Dendritic cell treated with granulocyte-macrophage colony-stimulating factor and Interleukin-4, amounts not matched to agents 40 ng/mL and 50 ng/mL, for 4 days (primary cell): ENCODE measurements around the gene ZBED1.
"Not testable (repeated sequence)": the region's sequence is repeated elsewhere in the genome, so short reads cannot be mapped to it uniquely, and the experiment has no call there.

ENCODE experiments used
- H3K27ac Mint-ChIP-seq: one replicate; pipeline ENCODE4 v1.8.0; 2022; ENCODE audit warnings: mild to moderate bottlenecking, mixed read lengths
- H3K27me3 Mint-ChIP-seq: one replicate; pipeline ENCODE4 v1.8.0; 2022; ENCODE audit warnings: mild to moderate bottlenecking, mixed read lengths
- H3K36me3 Mint-ChIP-seq: one replicate; pipeline ENCODE4 v1.8.0; 2022; ENCODE audit warnings: low read depth, mixed read lengths
- H3K4me1 Mint-ChIP-seq: one replicate; pipeline ENCODE4 v1.8.0; 2022; ENCODE audit warnings: low read depth, mixed read lengths
- H3K4me3 Mint-ChIP-seq: one replicate; pipeline ENCODE4 v1.8.0; 2022; ENCODE audit warnings: mild to moderate bottlenecking, moderate library complexity, mixed read lengths
- H3K9me3 Mint-ChIP-seq: one replicate; pipeline ENCODE4 v1.8.0; 2022; ENCODE audit warnings: mixed read lengths
- intact Hi-C: fragments of 100-400 bp; cut with micrococcal nuclease; formaldehyde crosslinking; loops from one replicate; pipeline ENCODE4 v1.15.0; 2022

ZBED1 gene

DNA sequence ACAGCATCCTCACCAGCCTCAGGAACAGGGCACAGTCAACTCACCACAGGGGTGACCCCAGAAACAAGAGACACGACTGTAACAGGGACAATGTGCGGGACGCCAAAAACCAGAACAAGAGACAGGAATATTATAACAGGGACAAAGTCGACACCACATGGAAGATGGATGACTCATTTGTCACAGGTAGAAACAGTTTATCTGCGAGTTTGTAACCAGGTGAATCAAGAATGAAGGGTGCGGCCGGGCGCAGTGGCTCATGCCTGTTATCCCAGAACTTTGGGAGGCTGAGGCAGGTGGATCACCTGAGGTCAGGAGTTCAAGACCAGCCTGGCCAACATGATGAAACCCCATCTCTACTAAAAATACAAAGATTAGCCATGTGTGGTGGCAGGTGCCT lies 44.7 kb downstream of the ZBED1 start:
- intact Hi-C loops, H3K4me3 Mint-ChIP-seq: not testable (repeated sequence)

DNA sequence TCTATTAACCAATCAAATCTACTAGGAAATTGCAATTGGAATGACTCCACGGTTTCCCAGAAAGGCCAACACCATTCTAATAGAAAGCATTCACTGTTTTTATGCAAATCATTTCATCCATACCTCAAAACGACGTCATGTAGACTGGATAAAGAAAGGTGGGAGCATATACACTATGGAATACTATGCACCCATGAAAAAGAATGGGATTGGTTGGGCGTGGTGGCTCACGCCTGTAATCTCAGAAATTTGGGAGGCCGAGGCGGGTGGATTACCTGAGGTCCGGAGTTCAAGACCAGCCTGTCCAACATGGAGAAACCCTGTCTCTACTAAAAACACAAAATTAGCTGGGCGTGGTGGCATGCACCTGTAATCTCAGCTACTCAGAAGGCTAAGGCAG lies 46.2 kb downstream of the ZBED1 start:
- H3K4me3 Mint-ChIP-seq, H3K9me3 Mint-ChIP-seq, H3K4me1 Mint-ChIP-seq, H3K27me3 Mint-ChIP-seq, H3K27ac Mint-ChIP-seq, intact Hi-C loops: not testable (repeated sequence)
- H3K36me3 Mint-ChIP-seq = peaks cover 41% of the 10 kb centered on the region

More for the DNA sequence above, 44.7 kb downstream of the ZBED1 start:
- not testable (repeated sequence) for H3K4me1 Mint-ChIP-seq, H3K27me3 Mint-ChIP-seq, H3K9me3 Mint-ChIP-seq, H3K27ac Mint-ChIP-seq
- peaks cover 37% of the 10 kb centered on the region for H3K36me3 Mint-ChIP-seq

DNA sequence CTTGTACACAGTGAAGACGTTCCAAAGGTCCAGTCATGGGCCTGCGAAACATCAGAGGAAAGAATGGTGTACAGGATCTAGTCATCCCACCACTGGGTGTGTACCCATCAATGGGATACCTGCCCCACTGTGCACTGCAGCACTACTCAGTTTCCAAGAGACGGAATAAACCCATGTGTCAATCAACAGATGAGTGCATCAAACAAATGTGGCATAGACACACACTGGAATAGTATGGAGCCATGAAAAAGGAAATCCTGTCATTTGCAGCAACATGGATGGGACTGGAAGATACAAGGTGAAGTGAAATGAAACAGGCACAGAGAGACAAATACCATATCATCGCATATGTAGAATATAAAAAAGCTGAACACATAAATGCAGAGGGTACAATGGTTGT lies 48.0 kb downstream of the ZBED1 start:
- Mint-ChIP-seq H3K27me3 (no peaks in the 10 kb centered on the region), H3K9me3 (no peaks in the 10 kb centered on the region), H3K4me3 (no peak overlapping the region), H3K4me1 (peaks cover 8% of the 10 kb centered on the region), H3K27ac (no peak overlapping the region), H3K36me3 (peaks cover 42% of the 10 kb centered on the region)
- intact Hi-C loops = no loop called here

DNA sequence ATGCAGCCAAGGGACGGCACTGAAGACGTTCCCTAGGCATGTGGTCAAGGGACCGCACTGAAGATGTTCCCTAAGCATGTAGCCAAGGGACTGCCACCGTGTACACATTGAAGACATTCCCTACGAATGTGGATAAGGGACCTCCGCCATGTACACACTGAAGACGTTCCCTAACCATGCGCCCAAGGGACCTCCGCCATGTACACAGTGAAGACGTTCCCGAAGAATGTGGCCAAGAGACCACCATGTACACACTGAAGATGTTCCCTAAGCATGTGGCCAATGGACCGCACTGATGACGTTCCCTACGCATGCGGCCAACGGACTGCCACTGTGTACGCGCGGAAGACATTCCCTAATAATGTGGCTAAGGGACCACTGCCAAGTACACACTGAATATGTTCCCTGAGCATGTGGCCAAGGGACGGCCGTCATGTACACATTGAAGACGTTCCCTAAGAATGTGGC lies 48.4 kb downstream of the ZBED1 start:
- Mint-ChIP-seq H3K4me1 (peaks cover 8% of the 10 kb centered on the region), H3K27me3 (no peaks in the 10 kb centered on the region), H3K36me3 (peaks cover 46% of the 10 kb centered on the region), H3K4me3 (no peak overlapping the region), H3K27ac (no peak overlapping the region), H3K9me3 (no peaks in the 10 kb centered on the region)
- intact Hi-C loops = no loop called here

DNA sequence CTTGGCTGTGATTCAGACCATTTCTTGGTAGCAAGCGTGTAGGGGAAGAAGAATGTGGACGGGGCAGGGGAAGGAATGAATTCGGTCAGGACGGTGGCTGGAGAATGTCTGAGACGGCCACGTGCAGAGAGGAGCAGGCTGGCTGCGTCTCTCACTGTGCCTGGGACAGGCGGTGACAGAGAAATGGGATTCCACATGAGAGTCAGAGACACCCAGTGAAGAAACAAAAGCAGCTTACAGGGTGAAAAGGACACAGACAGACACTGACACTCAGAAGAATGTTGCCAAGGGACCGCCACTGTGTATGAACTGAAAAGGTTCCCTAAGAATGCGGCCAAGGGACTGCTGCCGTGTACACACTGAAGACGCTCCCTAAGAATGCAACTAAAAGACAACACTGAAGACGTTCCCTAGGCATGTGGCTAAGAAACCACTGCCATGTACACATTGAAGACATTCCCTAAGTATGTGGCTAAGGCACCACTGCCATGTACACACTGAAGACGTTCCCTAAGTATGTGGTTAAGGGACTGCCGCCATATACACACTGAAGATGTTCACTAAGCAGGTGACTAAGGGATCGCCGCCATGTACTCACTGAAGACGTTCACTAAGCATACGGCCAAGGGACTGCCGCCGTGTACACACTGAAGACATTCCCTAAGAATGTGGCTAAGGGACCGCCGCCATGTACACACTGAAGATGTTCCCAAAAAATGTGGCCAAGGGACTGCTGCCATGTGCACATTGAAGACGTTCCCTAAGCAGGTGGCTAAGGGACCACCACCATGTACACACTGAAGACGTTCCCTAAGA lies 49.1 kb downstream of the ZBED1 start:
- Mint-ChIP-seq H3K4me3 (no peak overlapping the region), H3K27me3 (no peaks in the 10 kb centered on the region), H3K27ac (no peak overlapping the region), H3K4me1 (peaks cover 8% of the 10 kb centered on the region), H3K36me3 (peaks cover 50% of the 10 kb centered on the region), H3K9me3 (peaks cover 2% of the 10 kb centered on the region)
- intact Hi-C loops = no loop called here

DNA sequence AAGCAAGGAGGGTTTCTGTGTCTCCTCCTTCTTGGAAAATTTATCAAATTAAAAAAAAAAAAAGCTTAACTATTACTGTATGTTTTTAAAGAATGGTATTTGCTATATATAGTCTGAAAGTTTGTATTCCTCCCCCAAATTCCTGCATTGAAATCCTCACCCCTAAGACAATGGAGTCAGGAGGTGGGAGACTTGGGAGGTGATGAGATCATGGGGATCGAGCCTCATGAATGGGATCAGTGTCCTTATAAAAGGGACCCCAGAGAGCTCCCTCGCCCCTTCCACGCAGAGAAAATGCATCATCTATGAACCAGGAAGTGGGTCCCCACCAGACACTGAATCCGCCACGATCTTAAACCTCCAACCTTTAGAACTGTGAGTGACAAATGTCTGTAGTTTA lies 50.1 kb downstream of the ZBED1 start:
- Mint-ChIP-seq H3K27me3 (no peaks in the 10 kb centered on the region), H3K4me1 (peaks cover 8% of the 10 kb centered on the region), H3K4me3 (no peak overlapping the region), H3K36me3 (peaks cover 50% of the 10 kb centered on the region), H3K27ac (no peak overlapping the region), H3K9me3 (peaks cover 6% of the 10 kb centered on the region)
- intact Hi-C loops = no loop called here

DNA sequence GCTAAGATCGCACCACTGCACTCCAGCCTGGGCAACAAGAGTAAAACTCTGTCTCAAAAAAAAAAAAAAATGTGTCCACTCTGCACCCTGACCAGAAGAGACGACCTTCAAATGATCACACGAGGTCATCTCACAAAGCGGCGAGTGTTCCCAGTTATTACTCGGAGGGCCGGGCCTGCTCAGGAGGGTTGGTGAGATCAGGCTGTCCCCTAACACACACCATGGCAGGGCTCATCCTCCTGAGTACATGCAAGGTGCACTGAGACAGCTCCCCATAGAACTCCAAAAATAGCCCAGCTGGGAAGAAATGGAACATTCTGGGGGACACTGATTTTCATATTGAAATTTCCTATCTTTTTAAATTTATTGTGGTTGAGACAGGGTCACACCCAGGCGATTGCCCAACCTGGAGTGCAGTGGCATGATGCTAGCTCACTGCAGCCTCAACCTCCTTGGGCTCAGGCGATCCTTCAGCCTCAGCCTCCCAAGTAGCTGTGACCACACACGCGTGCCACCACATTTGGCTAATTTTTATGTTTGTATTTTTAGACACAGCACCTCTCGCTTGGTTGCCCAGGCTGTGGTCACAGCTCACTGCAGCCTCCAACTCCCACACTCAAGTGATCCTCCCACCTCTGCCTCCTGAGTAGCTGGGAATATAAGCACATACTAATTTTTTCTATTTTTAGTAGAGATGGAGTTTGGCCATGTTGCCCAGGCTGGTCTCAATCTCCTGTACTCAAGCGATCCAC lies 51.5 kb downstream of the ZBED1 start:
- Mint-ChIP-seq H3K4me3 (no peak overlapping the region), H3K9me3 (peaks cover 6% of the 10 kb centered on the region), H3K36me3 (peaks cover 40% of the 10 kb centered on the region), H3K27ac (peak overlapping the region; percentile 25), H3K27me3 (no peaks in the 10 kb centered on the region), H3K4me1 (peaks cover 8% of the 10 kb centered on the region)
- intact Hi-C loops = no loop called here

DNA sequence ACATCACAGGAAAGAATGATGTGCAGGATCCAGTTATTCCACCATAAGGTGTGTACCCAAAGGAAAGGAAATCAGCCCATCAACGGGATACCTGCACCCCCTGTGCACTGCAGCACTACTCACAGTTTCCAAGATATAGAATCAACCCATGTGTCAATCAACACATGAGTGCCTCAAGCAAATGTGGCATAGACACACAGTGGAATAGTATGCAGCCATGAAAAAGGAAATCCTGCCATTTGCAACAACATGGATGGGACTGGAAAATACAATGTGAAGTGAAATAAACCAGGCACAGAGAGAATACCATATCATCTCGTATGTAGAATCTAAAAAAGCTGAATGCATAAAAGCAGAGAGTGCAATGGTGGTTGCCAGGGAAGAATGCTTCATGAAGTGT lies 53.3 kb downstream of the ZBED1 start:
- Mint-ChIP-seq H3K27ac (no peak overlapping the region), H3K4me3 (no peak overlapping the region), H3K4me1 (peaks cover 8% of the 10 kb centered on the region), H3K36me3 (peaks cover 29% of the 10 kb centered on the region), H3K27me3 (no peaks in the 10 kb centered on the region), H3K9me3 (peaks cover 6% of the 10 kb centered on the region)
- intact Hi-C loops = no loop called here

DNA sequence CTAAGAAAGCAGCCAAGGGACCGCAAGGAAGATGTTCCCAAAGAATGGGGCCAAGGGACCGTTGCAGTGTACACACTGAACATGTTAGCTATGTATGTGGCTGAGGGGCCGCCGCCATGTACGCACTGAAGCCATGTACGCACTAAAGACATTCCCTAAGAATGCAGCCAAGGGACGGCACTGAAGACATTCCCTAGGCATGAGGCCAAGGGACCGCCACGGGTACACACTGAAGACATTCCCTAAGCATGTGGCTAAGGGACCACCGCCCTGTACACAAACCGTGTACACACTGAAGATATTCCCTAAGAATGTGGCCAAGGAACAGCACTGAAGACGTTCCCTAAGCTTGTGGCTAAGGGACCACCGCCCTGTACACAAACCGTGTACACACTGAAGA lies 54.0 kb downstream of the ZBED1 start:
- H3K27ac Mint-ChIP-seq = no peak overlapping the region
- no peak overlapping the region for H3K4me3 Mint-ChIP-seq
- peaks cover 6% of the 10 kb centered on the region for H3K9me3 Mint-ChIP-seq
- no peaks in the 10 kb centered on the region for H3K27me3 Mint-ChIP-seq
- H3K36me3 Mint-ChIP-seq = peaks cover 25% of the 10 kb centered on the region
- intact Hi-C loops = no loop called here
- peaks cover 8% of the 10 kb centered on the region for H3K4me1 Mint-ChIP-seq

DNA sequence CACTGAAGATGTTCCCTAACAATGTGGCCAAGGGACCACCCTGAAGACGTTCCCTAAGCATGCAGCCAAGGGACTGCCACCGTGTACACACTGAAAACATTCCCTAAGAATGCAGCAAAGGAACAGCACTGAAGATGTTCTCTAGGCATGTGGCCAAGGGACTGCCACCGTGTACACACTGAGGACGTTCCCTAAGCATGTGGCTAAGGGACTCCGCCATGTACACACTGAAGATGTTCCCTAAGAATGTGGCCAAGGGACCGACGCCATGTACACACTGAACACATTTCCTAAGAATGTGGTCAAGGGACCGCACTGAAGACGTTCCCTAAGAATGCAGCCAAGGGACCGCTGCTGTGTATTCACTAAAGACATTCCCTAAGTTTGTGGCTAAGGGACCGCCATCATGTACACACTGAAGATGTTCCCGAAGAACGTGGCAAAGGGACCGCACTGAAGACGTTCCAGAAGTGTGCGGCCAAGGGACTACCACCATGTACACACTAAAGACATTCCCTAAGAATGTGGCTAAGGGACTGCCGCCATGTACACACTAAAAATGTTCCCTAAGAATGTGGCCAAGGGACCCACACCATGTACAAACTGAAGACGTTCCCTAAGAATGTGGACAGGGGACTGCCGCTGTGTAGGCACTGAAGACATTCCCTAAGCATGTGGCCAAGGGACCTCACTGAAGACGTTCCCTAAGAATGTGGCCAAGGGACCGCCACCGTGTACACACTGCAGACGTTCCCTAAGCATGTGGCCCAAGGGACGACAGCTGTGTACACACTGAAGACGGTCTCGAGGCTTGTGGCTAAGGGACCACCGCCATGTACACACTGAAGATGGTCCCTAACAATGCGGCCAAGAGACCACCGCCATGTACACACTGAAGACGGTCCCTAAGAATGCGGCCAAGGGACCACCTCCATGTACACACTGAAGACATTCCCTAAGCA lies 54.8 kb downstream of the ZBED1 start:
- Mint-ChIP-seq H3K9me3 (peaks cover 6% of the 10 kb centered on the region), H3K36me3 (peaks cover 33% of the 10 kb centered on the region), H3K27ac (no peak overlapping the region), H3K27me3 (no peaks in the 10 kb centered on the region), H3K4me3 (no peak overlapping the region), H3K4me1 (peaks cover 8% of the 10 kb centered on the region)
- intact Hi-C loops = no loop called here

DNA sequence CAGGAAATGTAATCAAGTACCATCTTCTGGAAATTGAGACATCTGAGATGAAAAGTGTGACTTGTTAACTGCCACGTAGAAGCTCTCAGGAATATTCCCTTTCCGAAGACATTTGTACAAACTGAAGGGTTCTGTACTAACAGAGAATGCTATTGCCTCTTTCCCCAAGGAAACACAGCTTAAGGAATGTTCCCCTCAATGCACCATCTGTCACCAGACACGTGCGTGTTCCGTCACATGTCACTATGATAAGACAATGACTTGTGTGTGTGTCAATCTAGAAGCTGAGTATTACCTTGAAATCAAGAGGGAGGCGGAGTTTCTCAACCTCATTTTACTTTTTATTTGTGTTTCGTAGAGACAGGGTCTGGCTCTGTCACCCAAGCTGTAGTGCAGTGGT lies 58.1 kb downstream of the ZBED1 start:
- no peak overlapping the region for H3K27ac Mint-ChIP-seq
- intact Hi-C loops = no loop called here
- peaks cover 47% of the 10 kb centered on the region for H3K36me3 Mint-ChIP-seq
- no peaks in the 10 kb centered on the region for H3K4me1 Mint-ChIP-seq
- peaks cover 6% of the 10 kb centered on the region for H3K9me3 Mint-ChIP-seq
- no peaks in the 10 kb centered on the region for H3K27me3 Mint-ChIP-seq
- H3K4me3 Mint-ChIP-seq = no peak overlapping the region

DNA sequence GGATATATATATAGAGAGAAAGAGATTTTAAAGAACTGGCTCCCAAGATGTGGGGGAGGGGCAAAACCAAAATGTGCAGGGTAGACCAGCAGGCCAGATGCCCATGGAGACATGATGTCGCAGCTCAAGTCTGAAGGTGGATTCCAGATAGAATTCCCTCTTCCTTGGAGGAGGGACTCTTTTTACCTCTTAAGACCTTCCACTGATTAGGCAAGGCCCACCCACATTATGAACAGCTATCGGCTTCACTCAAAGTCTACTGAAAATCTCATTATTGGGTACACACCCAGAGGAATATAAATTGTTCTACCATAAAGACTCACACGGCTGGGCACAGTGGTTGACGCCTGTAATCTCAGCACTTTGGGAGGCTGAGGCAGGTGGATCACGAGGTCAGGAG lies 59.3 kb downstream of the ZBED1 start:
- Mint-ChIP-seq H3K4me1 (no peaks in the 10 kb centered on the region), H3K27me3 (no peaks in the 10 kb centered on the region), H3K36me3 (peaks cover 49% of the 10 kb centered on the region), H3K27ac (no peak overlapping the region), H3K4me3 (no peak overlapping the region), H3K9me3 (peaks cover 2% of the 10 kb centered on the region)
- intact Hi-C loops = no loop called here

DNA sequence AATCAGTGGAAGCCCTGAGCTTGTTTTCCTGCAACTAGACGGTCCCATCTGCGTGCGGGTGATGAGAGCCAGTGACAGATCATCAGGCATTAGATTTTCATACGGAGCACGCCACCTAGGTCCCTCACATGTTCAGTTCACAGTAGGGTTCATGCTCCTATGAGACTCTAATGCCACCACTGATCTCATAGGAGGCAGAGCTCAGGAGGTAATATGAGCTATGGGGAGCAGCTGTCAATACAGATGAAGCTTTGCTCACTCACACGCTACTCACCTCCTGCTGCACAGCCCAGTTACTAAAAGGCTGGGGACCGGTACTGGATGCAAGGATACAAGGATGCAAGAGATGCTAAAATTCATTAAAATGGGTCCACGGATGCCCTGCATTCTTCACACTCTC lies 61.2 kb downstream of the ZBED1 start:
- peaks cover 57% of the 10 kb centered on the region for H3K36me3 Mint-ChIP-seq
- no peak overlapping the region for H3K27ac Mint-ChIP-seq
- H3K4me3 Mint-ChIP-seq = no peak overlapping the region
- H3K4me1 Mint-ChIP-seq = peaks cover 6% of the 10 kb centered on the region
- intact Hi-C loops = no loop called here
- H3K27me3 Mint-ChIP-seq = no peaks in the 10 kb centered on the region
- H3K9me3 Mint-ChIP-seq = no peaks in the 10 kb centered on the region
